DOHH2 (cell line): ENCODE data around the gene USF2.

Experiments used
- H3F3A ChIP-seq: fragments of 200-600 bp; sonication (generic), shearing (Covaris generic); 2 replicates; pipeline ENCODE4 v1.6.0; 2016; ENCODE audit warnings: antibody characterized with exemption, mild to moderate bottlenecking; ENCODE audit not compliant: control insufficient read depth, insufficient read depth
- H3K27ac ChIP-seq: fragments of 200-600 bp; sonication (generic); 2 replicates; pipeline ENCODE4 v1.5.1; 2014; ENCODE audit warnings: low read depth, mild to moderate bottlenecking, low read length, moderate library complexity
- H3K27me3 ChIP-seq: fragments of 200-600 bp; sonication (generic); 2 replicates; pipeline ENCODE4 v1.6.1; 2014; ENCODE audit warnings: mild to moderate bottlenecking, low read length, mixed read lengths; ENCODE audit not compliant: control insufficient read depth
- H3K36me3 ChIP-seq: fragments of 200-600 bp; sonication (generic); 2 replicates; pipeline ENCODE4 v1.6.1; 2014; ENCODE audit warnings: mild to moderate bottlenecking, low read length, moderate library complexity, mixed read lengths; ENCODE audit not compliant: control insufficient read depth
- H3K4me1 ChIP-seq: fragments of 200-600 bp; sonication (generic); 2 replicates; pipeline ENCODE4 v1.6.1; 2014; ENCODE audit warnings: mild to moderate bottlenecking, low read length, mixed read lengths; ENCODE audit not compliant: control insufficient read depth
- H3K4me2 ChIP-seq: fragments of 200-600 bp; sonication (generic); 2 replicates; pipeline ENCODE4 v1.6.0; 2014; ENCODE audit warnings: mild to moderate bottlenecking, low read length, moderate library complexity
- H3K4me3 ChIP-seq: fragments of 200-600 bp; sonication (generic); 2 replicates; pipeline ENCODE4 v1.5.1; 2014; ENCODE audit warnings: mild to moderate bottlenecking, low read length, mixed read lengths
- H3K79me2 ChIP-seq: fragments of 200-600 bp; sonication (generic); 2 replicates; pipeline ENCODE4 v1.6.1; 2014; ENCODE audit warnings: mild to moderate bottlenecking, low read length, mixed read lengths; ENCODE audit not compliant: control insufficient read depth
- H3K9me2 ChIP-seq: fragments of 200-600 bp; sonication (generic); replicated peaks from 2 replicates; pipeline ENCODE4 v1.6.1; 2014; ENCODE audit warnings: mild to moderate bottlenecking, low read length, mixed read lengths; ENCODE audit not compliant: control insufficient read depth
- H3K9me3 ChIP-seq: fragments of 200-600 bp; sonication (generic); 2 replicates; pipeline ENCODE4 v1.6.1; 2014; ENCODE audit warnings: antibody characterized with exemption, low read length, mixed read lengths; ENCODE audit not compliant: control insufficient read depth, insufficient read depth
- H4K20me1 ChIP-seq: fragments of 200-600 bp; sonication (generic); 2 replicates; pipeline ENCODE4 v1.6.0; 2014; ENCODE audit warnings: low read depth, mild to moderate bottlenecking, antibody characterized with exemption, low read length, moderate library complexity; ENCODE audit not compliant: control insufficient read depth, insufficient read depth
- EZH2phosphoT487 ChIP-seq: fragments of 200-600 bp; sonication (generic); IDR thresholded peaks from 2 replicates; pipeline ENCODE4 v1.6.1; 2017; ENCODE audit warnings: borderline replicate concordance, mild to moderate bottlenecking, antibody characterized with exemption, low read length, moderate library complexity, mixed read lengths
- TF ChIP-seq, protein P1 (sequence below): fragments of 200-600 bp; sonication (generic); IDR thresholded peaks from one replicate; pipeline ENCODE4 v1.5.1; 2014; ENCODE audit warnings: antibody characterized with exemption, mild to moderate bottlenecking, low read depth, low read length; ENCODE audit not compliant: poor library complexity, severe bottlenecking

The USF2 gene

GRCh38 chr19:35302446-35302845 lies 33.7 kb downstream of the USF2 start:
- Histone ChIP-seq H3K4me2 (no peak overlapping the region), H3K36me3 (no peaks in the 10 kb centered on the region), H3F3A (peaks cover 8% of the 10 kb centered on the region), H3K79me2 (no peaks in the 10 kb centered on the region), H3K27ac (no peak overlapping the region), H3K4me1 (peaks cover 54% of the 10 kb centered on the region), H3K4me3 (no peak overlapping the region), H3K9me3 (no peaks in the 10 kb centered on the region), H4K20me1 (no peaks in the 10 kb centered on the region), H3K9me2 (no peaks in the 10 kb centered on the region), H3K27me3 (no peaks in the 10 kb centered on the region)
- no peak for TF ChIP-seq EZH2phosphoT487
- TF ChIP-seq, protein P1, sequence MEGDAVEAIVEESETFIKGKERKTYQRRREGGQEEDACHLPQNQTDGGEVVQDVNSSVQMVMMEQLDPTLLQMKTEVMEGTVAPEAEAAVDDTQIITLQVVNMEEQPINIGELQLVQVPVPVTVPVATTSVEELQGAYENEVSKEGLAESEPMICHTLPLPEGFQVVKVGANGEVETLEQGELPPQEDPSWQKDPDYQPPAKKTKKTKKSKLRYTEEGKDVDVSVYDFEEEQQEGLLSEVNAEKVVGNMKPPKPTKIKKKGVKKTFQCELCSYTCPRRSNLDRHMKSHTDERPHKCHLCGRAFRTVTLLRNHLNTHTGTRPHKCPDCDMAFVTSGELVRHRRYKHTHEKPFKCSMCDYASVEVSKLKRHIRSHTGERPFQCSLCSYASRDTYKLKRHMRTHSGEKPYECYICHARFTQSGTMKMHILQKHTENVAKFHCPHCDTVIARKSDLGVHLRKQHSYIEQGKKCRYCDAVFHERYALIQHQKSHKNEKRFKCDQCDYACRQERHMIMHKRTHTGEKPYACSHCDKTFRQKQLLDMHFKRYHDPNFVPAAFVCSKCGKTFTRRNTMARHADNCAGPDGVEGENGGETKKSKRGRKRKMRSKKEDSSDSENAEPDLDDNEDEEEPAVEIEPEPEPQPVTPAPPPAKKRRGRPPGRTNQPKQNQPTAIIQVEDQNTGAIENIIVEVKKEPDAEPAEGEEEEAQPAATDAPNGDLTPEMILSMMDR = no peak

- Histone ChIP-seq H3K4me1 (peaks cover 54% of the 10 kb centered on the region), H3K4me3 (no peak overlapping the region), H3K27ac (no peak overlapping the region), H3K27me3 (no peaks in the 10 kb centered on the region), H3F3A (peaks cover 5% of the 10 kb centered on the region), H3K4me2 (no peak overlapping the region), H3K36me3 (no peaks in the 10 kb centered on the region), H3K79me2 (no peaks in the 10 kb centered on the region), H3K9me3 (no peaks in the 10 kb centered on the region), H3K9me2 (no peaks in the 10 kb centered on the region), H4K20me1 (no peaks in the 10 kb centered on the region)
- TF ChIP-seq, protein P1 = no peak
- TF ChIP-seq EZH2phosphoT487 = no peak
These were observed 34.7 kb downstream of the USF2 start for GRCh38 chr19:35303357-35303915.

GRCh38 chr19:35304036-35304435 lies 35.3 kb downstream of the USF2 start:
- no peaks in the 10 kb centered on the region for H3K36me3 ChIP-seq

More at GRCh38 chr19:35304036-35304435, 35.3 kb downstream of the USF2 start:
- peaks cover 7% of the 10 kb centered on the region for H3F3A ChIP-seq
- H3K9me2 ChIP-seq = no peaks in the 10 kb centered on the region
- H3K9me3 ChIP-seq = no peaks in the 10 kb centered on the region
- H3K4me3 ChIP-seq = no peak overlapping the region
- H3K4me2 ChIP-seq = no peak overlapping the region
- H4K20me1 ChIP-seq = no peaks in the 10 kb centered on the region
- H3K27me3 ChIP-seq = no peaks in the 10 kb centered on the region
- no peak for TF ChIP-seq EZH2phosphoT487
- TF ChIP-seq, protein P1 = no peak
- no peaks in the 10 kb centered on the region for H3K79me2 ChIP-seq
- H3K27ac ChIP-seq = no peak overlapping the region
- H3K4me1 ChIP-seq = peaks cover 54% of the 10 kb centered on the region
